ENCODE data around the gene CYP39A1. TPM values are rescaled to one million over a fixed set of nuclear protein-coding genes. Genes with fewer than 3 reads are reported as not detected.

Gene CYP39A1
- total RNA-seq, 2 donors from 2014 or later, result not detected

GRCh38 chr6:46605091-46605797 lies 47.4 kb downstream of the CYP39A1 start:
- ATAC-seq (replicated peaks in 1 of 2) (no peak), DNase-seq (no peak)
- Mint-ChIP-seq H3K36me3 (ENCODE audit: insufficient read depth in 2 of 2) (no peaks in the 10 kb centered on the region), H3K4me3 (no peak overlapping the region), H3K27me3 (ENCODE audit: low read depth) (peaks cover 33% of the 10 kb centered on the region), H3K9me3 (peaks cover 0 to 4% of the 10 kb centered on the region in 2 donors), H3K27ac (no peak overlapping the region), H3K4me1 (ENCODE audit: low read depth) (no peaks in the 10 kb centered on the region)

- no peaks in the 10 kb centered on the region for H3K4me1 Mint-ChIP-seq (ENCODE audit: low read depth)
- H3K9me3 Mint-ChIP-seq, result peaks cover 1 to 4% of the 10 kb centered on the region in 2 donors
- no peak overlapping the region for H3K27ac Mint-ChIP-seq
- no peak overlapping the region for H3K4me3 Mint-ChIP-seq
- peaks cover 39% of the 10 kb centered on the region for H3K27me3 Mint-ChIP-seq (ENCODE audit: low read depth)
- DNase-seq, result no peak
- no peak for ATAC-seq (replicated peaks in 1 of 2)
- no peaks in the 10 kb centered on the region for H3K36me3 Mint-ChIP-seq (ENCODE audit: insufficient read depth in 2 of 2)
These were observed 54.4 kb downstream of the CYP39A1 start for GRCh38 chr6:46598215-46598614.

- Mint-ChIP-seq H3K27me3 (ENCODE audit: low read depth) (peaks cover 13% of the 10 kb centered on the region), H3K36me3 (ENCODE audit: insufficient read depth in 2 of 2) (no peaks in the 10 kb centered on the region), H3K9me3 (peaks cover 0 to 1% of the 10 kb centered on the region in 2 donors), H3K4me1 (ENCODE audit: low read depth) (no peaks in the 10 kb centered on the region), H3K27ac (no peak overlapping the region), H3K4me3 (no peak overlapping the region)
- no peak for DNase-seq
- ATAC-seq (replicated peaks in 1 of 2), result no peak
These were observed 59.9 kb downstream of the CYP39A1 start for GRCh38 chr6:46592740-46593139.

GRCh38 chr6:46592046-46592445 lies 60.6 kb downstream of the CYP39A1 start:
- H3K36me3 Mint-ChIP-seq (ENCODE audit: insufficient read depth in 2 of 2), result no peaks in the 10 kb centered on the region
- H3K27ac Mint-ChIP-seq, result no peak overlapping the region
- peaks cover 13% of the 10 kb centered on the region for H3K27me3 Mint-ChIP-seq (ENCODE audit: low read depth)
- H3K4me3 Mint-ChIP-seq, result no peak overlapping the region
- H3K4me1 Mint-ChIP-seq (ENCODE audit: low read depth), result no peaks in the 10 kb centered on the region
- ATAC-seq (replicated peaks in 1 of 2), result no peak
- no peak for DNase-seq
- H3K9me3 Mint-ChIP-seq, result peaks cover 0 to 1% of the 10 kb centered on the region in 2 donors

GRCh38 chr6:46590765-46591164 lies 61.9 kb downstream of the CYP39A1 start:
- ATAC-seq (replicated peaks in 1 of 2) (no peak), DNase-seq (no peak)
- no peaks in the 10 kb centered on the region for H3K4me1 Mint-ChIP-seq (ENCODE audit: low read depth)
- H3K27ac Mint-ChIP-seq, result no peak overlapping the region
- peaks cover 0 to 1% of the 10 kb centered on the region in 2 donors for H3K9me3 Mint-ChIP-seq
- H3K27me3 Mint-ChIP-seq (ENCODE audit: low read depth), result peaks cover 17% of the 10 kb centered on the region
- H3K4me3 Mint-ChIP-seq, result no peak overlapping the region
- no peaks in the 10 kb centered on the region for H3K36me3 Mint-ChIP-seq (ENCODE audit: insufficient read depth in 2 of 2)

GRCh38 chr6:46586906-46587305 lies 65.7 kb downstream of the CYP39A1 start:
- Mint-ChIP-seq H3K9me3 (no peaks in the 10 kb centered on the region), H3K27ac (no peak overlapping the region), H3K4me3 (no peak overlapping the region), H3K27me3 (ENCODE audit: low read depth) (peaks cover 12% of the 10 kb centered on the region), H3K4me1 (ENCODE audit: low read depth) (no peaks in the 10 kb centered on the region), H3K36me3 (ENCODE audit: insufficient read depth in 2 of 2) (no peaks in the 10 kb centered on the region)
- no peak for ATAC-seq (replicated peaks in 1 of 2)
- DNase-seq, result no peak

GRCh38 chr6:46584586-46584985 lies 68.0 kb downstream of the CYP39A1 start:
- no peak overlapping the region for H3K27ac Mint-ChIP-seq
- no peak overlapping the region for H3K4me3 Mint-ChIP-seq
- no peaks in the 10 kb centered on the region for H3K36me3 Mint-ChIP-seq (ENCODE audit: insufficient read depth in 2 of 2)
- no peak for ATAC-seq (replicated peaks in 1 of 2)
- H3K27me3 Mint-ChIP-seq (ENCODE audit: low read depth), result peaks cover 10% of the 10 kb centered on the region
- H3K4me1 Mint-ChIP-seq (ENCODE audit: low read depth), result no peaks in the 10 kb centered on the region
- no peak for DNase-seq
- no peaks in the 10 kb centered on the region for H3K9me3 Mint-ChIP-seq

- no peaks in the 10 kb centered on the region for H3K9me3 Mint-ChIP-seq
- H3K27ac Mint-ChIP-seq, result no peak overlapping the region
- no peak overlapping the region for H3K4me3 Mint-ChIP-seq
- no peak for DNase-seq
- H3K36me3 Mint-ChIP-seq (ENCODE audit: insufficient read depth in 2 of 2), result no peaks in the 10 kb centered on the region
- no peak for ATAC-seq (replicated peaks in 1 of 2)
- H3K4me1 Mint-ChIP-seq (ENCODE audit: low read depth), result no peaks in the 10 kb centered on the region
- H3K27me3 Mint-ChIP-seq (ENCODE audit: low read depth), result peaks cover 6% of the 10 kb centered on the region
These were observed 68.9 kb downstream of the CYP39A1 start for GRCh38 chr6:46583721-46584120.

GRCh38 chr6:46583081-46583480 lies 69.5 kb downstream of the CYP39A1 start:
- DNase-seq (no peak), ATAC-seq (replicated peaks in 1 of 2) (no peak)
- no peaks in the 10 kb centered on the region for H3K36me3 Mint-ChIP-seq (ENCODE audit: insufficient read depth in 2 of 2)
- no peak overlapping the region for H3K27ac Mint-ChIP-seq
- peaks cover 6% of the 10 kb centered on the region for H3K27me3 Mint-ChIP-seq (ENCODE audit: low read depth)
- H3K4me1 Mint-ChIP-seq (ENCODE audit: low read depth), result no peaks in the 10 kb centered on the region
- no peaks in the 10 kb centered on the region for H3K9me3 Mint-ChIP-seq
- H3K4me3 Mint-ChIP-seq, result no peak overlapping the region

- Mint-ChIP-seq H3K4me1 (ENCODE audit: low read depth) (no peaks in the 10 kb centered on the region), H3K27ac (no peak overlapping the region), H3K4me3 (no peak overlapping the region), H3K9me3 (no peaks in the 10 kb centered on the region), H3K36me3 (ENCODE audit: insufficient read depth in 2 of 2) (no peaks in the 10 kb centered on the region), H3K27me3 (ENCODE audit: low read depth) (peaks cover 20% of the 10 kb centered on the region)
- DNase-seq, result no peak
- ATAC-seq (replicated peaks in 1 of 2), result no peak
These were observed 71.0 kb downstream of the CYP39A1 start for GRCh38 chr6:46581459-46582177.

GRCh38 chr6:46575530-46575929 lies 77.1 kb downstream of the CYP39A1 start:
- Mint-ChIP-seq H3K36me3 (ENCODE audit: insufficient read depth in 2 of 2) (peaks cover 0 to 1% of the 10 kb centered on the region in 2 donors), H3K27ac (no peak overlapping the region), H3K27me3 (ENCODE audit: low read depth) (peaks cover 33% of the 10 kb centered on the region), H3K9me3 (peaks cover 2% of the 10 kb centered on the region in 2 donors), H3K4me3 (no peak overlapping the region), H3K4me1 (ENCODE audit: low read depth) (peaks cover 5% of the 10 kb centered on the region)
- ATAC-seq (replicated peaks in 1 of 2) (no peak), DNase-seq (no peak)

GRCh38 chr6:46573140-46573539 lies 79.5 kb downstream of the CYP39A1 start:
- Mint-ChIP-seq H3K27me3 (ENCODE audit: low read depth) (peaks cover 49% of the 10 kb centered on the region), H3K4me1 (ENCODE audit: low read depth) (peaks cover 5% of the 10 kb centered on the region), H3K27ac (no peak overlapping the region), H3K36me3 (ENCODE audit: insufficient read depth in 2 of 2) (peaks cover 0 to 1% of the 10 kb centered on the region in 2 donors), H3K4me3 (no peak overlapping the region), H3K9me3 (peaks cover 2% of the 10 kb centered on the region in 2 donors)
- peak in 1 of 2 donors; percentile 26 for ATAC-seq (replicated peaks in 1 of 2)
- no peak for DNase-seq

GRCh38 chr6:46565531-46565930 lies 87.1 kb downstream of the CYP39A1 start:
- ATAC-seq (replicated peaks in 1 of 2) (no peak), DNase-seq (no peak)
- H3K4me1 Mint-ChIP-seq (ENCODE audit: low read depth), result no peaks in the 10 kb centered on the region
- H3K36me3 Mint-ChIP-seq (ENCODE audit: insufficient read depth in 2 of 2), result no peaks in the 10 kb centered on the region
- H3K27me3 Mint-ChIP-seq (ENCODE audit: low read depth), result peaks cover 19% of the 10 kb centered on the region
- H3K4me3 Mint-ChIP-seq, result no peak overlapping the region
- no peak overlapping the region for H3K27ac Mint-ChIP-seq
- H3K9me3 Mint-ChIP-seq, result peaks cover 2% of the 10 kb centered on the region in 2 donors
